Measurements from ENCODE around the gene ZNF423.
"Not testable (repeated sequence)": the region's sequence is repeated elsewhere in the genome, so short reads cannot be mapped to it uniquely, and the experiment has no call there.

Gene ZNF423

DNA sequence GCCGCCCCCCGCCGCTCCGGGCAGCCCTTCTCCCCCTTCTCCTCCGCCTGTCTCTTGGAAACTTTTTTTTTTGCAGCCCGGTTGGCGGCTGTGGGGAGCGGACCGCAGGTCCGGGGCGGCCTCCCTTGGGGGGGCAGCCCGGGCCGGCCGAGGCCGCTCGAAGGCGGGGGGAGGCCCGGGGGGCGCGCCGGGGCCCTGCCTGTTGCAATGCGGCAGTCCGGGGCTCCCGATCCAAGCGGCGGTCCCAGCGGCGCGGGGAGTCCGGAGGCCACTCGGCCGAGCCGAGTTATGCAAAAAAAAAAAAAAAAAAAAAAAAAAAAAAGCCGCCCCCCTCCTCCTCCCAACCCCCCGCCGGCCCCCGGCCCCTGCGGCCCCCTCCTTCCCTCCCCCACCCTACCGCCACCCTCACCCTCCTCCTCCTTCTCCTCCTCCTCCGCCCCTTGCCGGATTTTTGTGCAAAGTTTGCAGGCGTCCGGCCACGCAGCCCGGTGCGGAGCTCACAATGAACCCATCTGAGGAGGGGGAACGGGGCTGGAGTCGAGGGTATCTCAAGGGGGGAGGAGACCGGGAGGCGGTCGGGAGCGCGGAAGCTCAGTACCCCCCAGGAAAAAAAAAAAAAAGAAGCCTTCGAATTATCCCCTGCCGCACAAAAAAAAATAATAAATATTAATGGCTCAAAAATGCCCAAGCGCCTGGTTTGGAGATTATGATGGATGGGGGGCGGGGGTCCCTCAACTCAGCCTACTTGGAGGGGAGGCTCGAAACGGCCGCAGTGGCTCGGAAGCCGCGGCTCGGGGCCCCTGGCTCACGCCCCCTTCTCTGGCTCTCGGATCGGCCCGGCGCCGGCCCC lies at the start of gene ZNF423:
Gene ZNF423, minus strand, starts transcription at position 291 of the 850 bp plus-strand sequence. CDS start 338 bp downstream, outside the sequence.
- no peak for DNase-seq (ENCODE audit: low spot score)

DNA sequence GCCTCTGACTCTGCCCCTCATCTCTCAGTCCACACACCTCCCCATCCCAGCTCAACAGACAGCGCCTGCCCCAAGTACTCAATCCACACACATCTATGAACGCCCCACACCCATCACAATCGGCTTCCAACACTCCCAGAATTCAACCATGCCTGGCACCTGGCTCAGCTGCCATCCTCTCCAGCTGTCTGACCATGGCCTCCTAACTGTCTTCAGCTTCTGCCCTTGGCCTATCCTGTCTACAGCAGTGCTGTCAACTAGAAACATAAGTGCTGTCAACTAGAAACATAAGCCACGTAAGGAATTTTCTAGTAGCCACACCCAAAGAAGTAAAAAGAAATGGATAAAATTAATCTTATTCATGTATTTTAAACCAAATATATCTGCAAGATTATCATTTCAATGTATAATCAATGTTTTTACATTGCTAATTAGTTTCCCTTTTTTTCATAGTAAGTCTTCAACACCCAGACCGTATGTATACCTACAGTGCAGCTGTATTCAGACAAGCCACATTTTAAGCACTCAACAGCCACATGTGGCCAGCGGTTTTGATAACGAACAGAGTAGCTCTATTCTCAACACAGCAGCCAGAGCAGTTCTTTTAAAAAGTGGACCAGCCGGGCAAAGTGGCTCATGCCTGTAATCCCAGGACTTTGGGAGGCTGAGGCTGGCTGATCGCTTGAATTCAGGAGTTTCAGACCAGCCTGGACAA lies 48.6 kb upstream of the ZNF423 start:
- DNase-seq (ENCODE audit: low spot score) = no peak

DNA sequence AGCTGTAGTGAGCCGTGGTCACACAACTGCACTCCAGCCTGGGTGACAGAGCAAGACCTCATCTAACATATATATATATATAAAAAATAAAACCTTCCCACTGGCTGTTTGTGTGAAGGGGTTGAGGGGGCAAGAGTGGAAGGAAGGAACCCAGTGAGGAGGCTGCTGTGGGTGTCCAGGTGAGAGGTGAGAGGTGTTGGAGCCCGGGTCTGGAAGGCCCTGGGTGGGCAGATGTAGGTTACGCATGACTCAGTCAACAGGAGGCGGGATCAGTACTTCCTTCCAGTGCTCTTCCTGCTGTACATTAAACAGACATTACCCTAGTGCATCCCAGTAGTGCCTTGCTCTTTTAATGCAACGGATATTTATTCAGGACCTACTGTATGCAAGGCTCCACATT lies 47.0 kb upstream of the ZNF423 start:
- DNase-seq (ENCODE audit: low spot score) = no peak

DNA sequence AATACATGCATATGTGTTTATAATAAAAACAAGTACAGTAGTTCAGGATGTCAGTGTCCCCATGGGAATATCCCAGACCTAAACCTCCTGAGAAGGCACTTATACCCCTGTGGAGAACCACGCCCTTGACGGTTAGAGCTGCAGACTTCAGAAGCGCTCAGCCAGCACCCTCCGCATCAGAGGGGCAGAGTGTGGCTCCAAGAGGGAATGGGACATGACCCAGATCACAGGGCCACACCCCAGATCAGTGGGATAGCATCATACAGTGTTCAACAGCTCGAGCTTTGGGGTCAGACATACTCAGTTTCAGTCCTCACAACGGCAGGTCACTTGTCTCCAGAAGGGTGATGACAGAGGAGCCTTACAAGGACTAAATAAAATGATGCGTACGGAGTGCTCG lies 45.8 kb upstream of the ZNF423 start:
- no peak for DNase-seq (ENCODE audit: low spot score)

DNA sequence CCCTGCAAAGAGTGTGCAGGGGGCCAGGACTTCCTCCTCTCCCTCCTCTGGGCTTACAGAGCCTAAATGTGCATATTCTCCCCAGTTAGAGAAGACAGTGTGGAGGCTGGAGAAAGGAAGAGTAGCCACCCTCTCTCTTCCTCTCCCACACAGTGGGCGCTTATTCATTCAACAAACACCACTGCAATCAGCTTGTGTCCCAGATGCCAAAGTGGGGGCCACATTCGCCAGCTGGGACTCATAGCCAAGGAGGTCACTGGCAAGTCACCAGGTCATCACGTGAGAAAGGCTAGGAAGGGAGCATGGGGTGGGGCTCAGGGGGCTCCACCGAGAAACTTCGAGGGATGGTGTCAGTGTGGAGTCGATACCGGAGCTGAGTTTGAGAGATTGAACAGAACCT lies 45.0 kb upstream of the ZNF423 start:
- no peak for DNase-seq (ENCODE audit: low spot score)

DNA sequence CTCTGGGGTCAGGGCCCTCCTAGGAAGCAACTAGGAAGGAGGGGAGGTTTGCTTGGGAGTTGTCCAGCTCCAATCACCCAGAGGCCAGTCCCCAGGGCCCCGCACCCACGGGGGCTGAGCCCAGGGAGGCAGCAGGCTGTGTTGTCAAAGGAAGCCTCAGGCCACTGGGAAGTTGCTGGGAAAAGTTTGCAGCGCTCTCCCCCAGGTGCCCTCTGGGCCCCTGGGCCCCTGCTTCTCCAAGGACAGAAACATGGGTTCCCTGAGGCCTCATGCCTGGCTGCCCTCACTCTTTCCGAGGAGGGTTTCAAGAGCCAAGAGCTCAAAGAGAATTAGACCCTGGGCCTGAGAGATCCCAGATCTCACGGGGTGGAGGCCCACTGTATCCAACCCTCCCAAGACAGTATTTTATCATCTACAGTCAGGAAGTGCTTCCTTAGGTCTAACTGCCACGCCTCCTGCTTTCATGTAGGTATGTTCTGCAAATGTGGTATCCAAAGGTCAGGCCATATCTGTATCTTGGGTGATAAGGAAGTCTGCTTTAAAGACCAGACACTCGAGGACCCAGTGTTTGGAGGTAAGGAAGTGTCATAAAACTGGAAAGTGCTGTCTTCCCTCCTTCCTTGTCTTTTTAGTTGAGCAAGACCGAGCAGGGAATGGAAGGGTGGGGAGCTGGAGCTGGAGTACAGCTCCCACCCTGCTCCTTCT lies 44.2 kb upstream of the ZNF423 start:
- no peak for DNase-seq (ENCODE audit: low spot score)

DNA sequence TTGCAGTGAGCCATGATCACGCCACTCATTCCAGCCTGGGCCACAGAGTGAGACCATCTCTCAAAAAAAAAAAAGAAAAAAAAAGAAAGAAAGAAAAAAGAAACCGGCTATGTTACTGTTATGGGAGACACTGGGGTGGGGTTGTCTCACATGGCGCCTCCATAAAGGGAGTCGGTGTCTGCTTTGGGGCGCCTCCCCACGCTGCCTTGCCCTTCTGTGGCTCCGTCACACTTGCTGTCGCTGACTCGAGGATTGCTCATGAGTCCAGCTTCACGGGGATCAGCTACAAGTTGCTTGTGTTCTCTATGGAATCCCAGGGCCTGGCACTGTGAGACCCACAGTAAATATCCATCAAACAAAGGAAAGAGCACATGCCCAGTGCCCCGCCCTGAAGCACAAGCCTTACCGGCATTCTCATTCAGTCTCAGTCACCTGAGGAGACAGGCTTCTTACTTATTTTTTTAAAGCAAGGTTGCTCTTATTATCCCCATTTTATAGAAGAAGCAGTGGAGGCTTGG lies 40.6 kb upstream of the ZNF423 start:
- no peak for DNase-seq (ENCODE audit: low spot score)

DNA sequence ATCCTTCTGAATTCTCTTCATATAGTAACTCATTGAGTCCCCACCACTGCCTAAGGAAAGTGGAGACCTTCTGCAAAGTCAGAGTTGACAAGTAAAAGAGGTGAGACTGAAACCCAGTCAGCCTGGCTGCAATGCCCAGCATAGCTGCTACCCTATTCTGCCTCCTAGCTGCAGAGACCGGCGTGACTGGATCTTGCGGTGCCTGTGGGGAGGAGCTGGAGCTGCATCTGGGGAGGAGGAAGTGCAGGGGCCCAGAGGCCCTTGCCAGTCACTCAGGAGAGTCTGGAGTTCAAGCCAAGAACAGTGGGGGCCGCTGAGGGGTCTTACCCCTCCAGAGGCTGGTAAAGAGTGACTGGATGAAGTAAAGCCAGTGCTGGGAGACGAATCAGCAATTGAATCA lies 35.0 kb upstream of the ZNF423 start:
- peak; percentile 34 for DNase-seq (ENCODE audit: low spot score)

DNA sequence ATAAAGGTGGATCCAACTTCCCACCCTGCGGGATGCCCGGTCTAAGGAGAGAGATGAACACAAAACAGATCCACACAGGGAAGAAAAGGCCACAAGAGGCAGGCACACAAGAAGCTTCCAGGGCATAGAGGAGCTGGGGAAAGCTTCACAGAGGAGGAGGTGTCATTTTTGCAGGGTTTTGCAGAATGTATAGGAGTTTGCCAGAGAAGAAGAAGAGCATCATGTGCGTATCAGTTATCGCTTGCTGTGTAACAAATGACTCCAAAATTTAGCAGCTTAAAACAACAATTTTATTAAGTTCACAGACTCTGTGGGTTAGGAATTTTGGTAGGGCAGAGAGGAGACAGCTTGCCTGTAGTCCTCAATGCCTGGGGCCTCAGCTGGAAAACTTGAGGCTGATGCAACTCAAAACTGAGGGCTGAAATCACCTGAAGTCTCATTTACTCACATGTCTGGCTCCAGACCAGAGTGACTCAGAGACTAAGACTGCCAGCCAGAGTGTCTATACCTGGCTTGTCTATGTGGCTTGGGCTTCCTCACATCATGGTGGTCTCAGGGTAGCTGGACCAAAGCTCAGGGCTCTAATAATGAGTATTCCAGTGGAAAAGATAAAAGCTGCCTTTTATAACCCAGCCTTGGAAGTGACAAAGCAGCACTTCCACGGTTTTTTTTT lies 33.9 kb upstream of the ZNF423 start:
- no peak for DNase-seq (ENCODE audit: low spot score)

DNA sequence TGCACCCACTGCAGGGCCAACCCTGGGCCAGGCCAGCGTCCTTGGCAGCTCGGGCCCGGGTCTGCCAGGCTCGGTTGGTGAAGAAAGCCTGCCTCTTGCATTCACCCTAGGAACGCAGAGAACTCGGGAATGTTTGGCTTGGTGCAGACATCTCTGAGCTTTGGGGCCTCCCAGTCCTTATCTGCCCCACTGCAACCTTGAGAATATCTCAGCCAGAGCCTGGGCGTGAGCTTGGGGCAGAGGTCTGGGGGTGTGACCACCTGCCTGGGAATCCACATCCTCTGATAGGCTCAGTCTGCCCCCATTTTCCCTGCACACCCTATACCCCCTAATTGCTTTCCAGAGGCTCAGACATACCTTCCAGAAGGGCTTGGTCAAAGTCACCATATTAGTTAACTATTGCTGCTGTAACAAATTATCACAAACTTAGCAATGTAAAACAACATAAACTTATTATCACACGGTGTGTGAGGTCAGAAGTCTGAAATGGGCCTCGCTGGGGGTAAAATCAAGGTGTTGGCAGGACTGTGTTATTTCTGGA lies 30.7 kb upstream of the ZNF423 start:
- DNase-seq (ENCODE audit: low spot score) = no peak

DNA sequence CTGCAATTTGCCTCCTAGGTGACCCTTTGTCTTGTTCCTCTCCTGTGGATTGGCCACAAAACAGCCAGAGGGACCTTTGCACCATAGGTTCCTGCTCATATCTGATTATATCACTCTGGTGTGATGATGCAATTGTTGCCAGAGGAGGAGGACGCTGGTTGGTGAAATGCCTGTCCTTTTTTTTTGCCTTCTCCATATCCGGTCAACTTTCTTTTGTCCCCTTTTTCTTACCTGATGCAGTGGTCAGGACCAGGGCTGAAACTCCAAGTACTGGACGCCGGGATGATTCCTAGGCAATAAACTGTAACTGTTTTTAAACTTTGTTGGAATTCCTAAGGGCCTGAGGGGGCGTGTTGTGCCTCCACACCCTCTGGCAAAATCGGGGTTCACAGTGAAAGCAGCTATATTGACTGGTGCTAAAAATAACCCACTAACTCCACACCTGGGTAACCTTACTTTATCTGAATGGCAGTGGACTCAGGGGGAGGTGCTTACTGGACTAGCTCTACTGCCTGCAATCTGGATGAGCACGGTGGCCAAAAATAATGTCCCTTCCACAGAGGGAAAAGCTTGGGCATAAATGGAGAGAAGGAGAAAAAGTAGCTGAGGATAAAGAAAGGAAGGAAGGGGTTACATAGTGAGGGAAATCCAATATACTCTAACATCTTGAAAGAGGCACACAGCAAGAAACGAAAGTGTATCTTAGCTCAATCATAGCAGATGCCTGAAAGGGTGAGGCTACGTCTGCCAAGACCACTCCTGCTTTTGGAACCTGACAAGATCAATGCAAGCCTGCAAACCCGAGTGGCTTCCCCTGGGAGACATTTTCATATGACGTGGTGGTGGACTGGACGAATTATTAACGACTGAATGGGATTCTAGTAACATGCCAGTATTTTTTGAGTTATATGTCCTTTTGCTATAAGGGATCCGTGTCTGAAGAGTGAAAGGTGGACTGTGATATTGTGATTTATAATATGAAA lies 28.4 kb upstream of the ZNF423 start:
- DNase-seq (ENCODE audit: low spot score) = no peak

DNA sequence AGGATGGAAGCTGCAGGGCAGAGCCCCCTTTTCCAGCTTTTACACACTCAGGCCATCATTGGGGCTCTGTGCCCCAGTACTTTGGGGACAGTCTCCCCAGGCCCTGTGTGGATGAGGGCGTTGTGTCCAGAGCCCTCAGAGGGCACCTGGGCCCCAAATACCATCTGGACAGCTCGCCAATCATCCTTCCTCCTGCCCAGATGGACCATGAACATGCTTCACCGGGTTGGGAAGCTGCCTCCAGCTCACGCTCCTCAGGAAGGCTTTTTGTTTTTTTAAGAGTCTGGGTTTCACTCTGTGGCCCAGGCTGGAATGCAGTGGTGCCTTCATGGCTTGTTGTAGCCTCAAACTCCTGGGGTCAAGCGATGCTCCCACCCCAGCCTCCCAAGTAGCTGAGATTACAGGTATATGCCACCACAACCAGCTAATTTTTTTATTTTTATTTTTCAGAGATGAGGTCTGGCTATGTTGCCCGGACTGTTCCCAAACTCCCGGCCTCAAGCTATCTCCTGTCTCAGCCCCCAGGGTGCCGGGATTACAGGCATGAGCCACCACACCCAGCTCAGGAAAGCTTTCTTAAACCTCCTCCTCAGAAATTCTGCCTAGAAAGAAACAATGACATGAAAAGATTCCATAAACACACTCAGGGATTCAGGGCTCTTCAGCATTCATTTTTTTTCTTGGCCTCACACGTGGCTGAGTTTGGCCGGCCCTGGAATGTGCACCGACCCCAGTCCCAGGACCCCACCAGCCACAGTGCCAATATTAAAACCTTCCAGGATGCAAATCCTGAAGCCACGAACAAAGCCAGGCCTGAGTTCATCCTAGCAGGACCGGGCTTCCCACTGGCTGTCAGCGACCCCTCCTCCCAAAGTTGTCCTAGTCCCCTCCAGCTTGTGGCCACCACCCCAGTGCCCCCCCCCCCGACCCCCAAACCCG lies 27.4 kb upstream of the ZNF423 start:
- DNase-seq (ENCODE audit: low spot score) = no peak

DNA sequence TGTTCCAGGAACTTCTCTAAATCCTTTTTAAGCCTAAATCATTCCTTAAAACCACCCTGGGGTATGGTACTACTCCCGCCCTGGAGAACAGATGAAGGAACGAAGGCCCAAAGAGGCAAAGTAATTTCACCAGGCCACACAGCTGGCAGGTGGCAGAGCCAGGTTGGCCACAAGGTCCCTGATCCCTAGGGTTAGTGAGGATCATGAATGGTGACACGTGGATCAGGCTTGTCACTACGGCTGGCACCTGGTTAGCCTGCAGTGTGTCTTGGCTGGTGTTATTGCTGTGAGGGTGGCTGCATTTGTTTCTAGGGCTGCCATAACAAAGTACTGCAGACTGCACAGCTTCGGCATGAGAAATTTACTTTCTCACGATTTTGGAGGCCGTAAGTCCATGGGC lies 26.0 kb upstream of the ZNF423 start:
- no peak for DNase-seq (ENCODE audit: low spot score)

DNA sequence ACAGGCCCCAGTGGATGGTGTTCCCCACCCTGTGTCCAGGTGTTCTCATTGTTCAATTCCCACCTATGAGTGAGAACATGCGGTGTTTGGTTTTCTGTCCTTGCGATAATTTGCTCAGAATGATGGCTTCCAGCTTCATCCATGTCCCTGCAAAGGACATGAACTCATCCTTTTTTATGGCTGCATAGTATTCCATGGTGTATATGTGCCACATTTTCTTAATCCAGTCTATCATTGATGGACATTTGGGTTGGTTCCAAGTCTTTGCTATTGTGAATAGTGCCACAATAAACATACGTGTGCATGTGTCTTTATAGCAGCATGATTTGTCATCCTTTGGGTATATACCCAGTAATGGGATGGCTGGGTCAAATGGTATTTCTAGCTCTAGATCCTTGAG lies 22.6 kb upstream of the ZNF423 start:
- DNase-seq (ENCODE audit: low spot score) = not testable (repeated sequence)

DNA sequence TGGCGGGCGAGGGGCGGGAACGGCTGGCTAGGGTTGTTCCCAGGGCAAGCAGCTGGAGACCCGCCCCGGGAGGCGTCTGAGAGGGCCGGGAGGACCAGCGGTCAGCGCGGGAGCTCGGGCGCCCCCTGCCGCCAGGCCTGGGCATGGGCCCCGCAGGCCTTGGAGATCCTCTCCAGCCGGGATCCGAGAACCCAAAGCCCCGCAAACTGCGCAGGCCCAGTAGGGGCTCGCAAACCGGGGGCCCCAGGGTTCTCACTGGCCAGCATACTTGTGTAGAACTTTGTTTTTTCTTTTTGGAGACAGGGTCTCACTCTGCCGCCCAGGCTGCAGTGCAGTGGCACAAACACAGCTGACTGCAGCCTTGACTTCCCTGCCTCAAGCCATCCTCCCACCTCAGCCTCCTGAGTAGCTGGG lies 20.8 kb upstream of the ZNF423 start:
- DNase-seq (ENCODE audit: low spot score) = peak; percentile 71

DNA sequence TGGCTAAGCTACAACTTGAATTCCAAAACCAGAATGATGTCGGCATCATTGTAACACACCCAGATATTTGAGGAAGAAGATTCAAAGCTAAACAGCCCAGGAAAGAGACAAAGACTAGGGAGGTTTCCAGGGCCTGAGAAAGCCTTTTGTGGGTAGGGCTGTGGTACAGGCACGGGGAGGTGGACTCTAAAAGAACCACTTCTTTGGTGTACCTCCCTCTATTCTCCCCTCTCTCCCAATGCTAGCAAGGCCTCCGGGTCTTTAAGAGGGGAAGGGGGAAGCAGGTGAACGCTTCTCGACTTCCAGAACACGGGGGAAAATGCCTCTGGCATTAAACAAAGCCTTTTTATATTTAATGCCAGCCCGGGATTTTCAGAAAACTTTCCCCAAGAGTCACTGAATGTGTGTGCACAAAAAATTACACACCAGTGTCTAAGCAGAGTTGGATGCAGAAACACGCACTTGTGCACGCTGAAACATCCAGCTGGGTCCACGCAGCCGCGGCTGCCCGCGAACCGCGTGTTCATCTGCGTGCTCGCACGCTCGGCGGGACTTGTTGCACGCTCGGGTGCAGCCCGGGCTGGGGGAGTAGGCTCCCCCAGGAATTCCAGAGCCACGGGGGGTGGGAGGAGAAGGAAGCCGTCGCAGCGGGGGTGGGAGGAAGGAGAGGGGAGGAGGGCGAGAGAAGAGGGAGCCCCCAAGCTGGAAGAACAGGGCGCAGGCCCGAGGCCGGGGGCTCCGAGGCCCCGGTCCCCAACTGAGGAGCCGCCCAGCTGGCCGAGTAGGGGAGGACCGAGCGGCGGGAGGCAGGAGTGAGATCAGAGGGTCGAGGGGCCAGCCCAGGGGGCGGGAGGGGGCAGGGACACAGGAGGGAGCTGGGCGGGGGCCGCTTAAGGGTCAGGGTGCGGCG lies 20.1 kb upstream of the ZNF423 start:
- no peak for DNase-seq (ENCODE audit: low spot score)

DNA sequence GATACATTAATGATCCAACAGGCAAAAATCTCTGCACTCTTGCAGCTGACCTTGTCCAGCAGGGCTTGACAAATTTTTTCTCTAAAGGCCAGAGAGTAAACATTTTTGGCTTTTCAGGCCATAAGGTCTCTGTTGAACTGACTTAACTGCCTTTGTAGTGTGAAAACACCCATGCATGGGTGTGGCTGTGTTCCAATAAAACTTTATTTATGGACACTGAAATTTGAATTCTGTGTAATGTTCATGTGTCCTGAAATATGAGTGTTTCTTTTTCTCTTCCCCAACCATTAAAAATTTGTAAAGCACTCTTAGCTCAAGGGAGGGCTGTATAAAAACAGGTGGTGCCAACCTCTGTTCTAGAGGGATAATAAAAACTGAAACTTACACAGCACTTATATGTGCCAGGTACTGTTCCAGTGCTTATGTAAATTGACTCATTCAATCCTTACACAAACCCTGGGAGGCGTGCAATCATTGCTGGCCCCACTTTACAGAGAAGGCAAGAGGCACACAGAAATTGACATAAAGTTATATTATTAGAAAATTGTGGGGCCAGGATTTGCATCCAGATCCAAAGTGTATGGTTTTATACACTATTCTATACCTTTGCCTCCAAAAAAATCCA lies 18.8 kb upstream of the ZNF423 start:
- no peak for DNase-seq (ENCODE audit: low spot score)

DNA sequence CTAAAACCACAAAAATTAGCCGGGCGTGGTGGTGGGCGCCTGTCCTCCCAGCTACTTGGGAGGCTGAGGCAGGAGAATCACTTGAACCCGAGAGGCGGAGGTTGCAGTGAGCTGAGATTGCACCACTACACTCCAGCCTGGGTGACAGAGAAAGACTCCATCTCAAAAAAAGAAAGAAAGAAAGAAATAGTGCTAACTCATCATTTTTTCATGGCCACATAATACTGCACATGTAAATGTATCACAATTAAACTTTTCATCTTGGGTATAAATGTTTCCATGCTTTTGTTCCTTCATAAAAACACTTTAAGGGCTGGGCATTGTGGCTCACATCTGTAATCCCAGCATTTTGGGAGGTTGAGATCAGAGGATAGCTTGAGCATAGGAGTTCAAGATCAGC lies 15.9 kb upstream of the ZNF423 start:
- DNase-seq (ENCODE audit: low spot score) = not testable (repeated sequence)

All from germinal center (tissue), 1 donor.